ENCODE data around the gene FBXL12.
"Not testable (repeated sequence)": the region's sequence is repeated elsewhere in the genome, so short reads cannot be mapped to it uniquely, and the experiment has no call there.

Gene FBXL12

DNA sequence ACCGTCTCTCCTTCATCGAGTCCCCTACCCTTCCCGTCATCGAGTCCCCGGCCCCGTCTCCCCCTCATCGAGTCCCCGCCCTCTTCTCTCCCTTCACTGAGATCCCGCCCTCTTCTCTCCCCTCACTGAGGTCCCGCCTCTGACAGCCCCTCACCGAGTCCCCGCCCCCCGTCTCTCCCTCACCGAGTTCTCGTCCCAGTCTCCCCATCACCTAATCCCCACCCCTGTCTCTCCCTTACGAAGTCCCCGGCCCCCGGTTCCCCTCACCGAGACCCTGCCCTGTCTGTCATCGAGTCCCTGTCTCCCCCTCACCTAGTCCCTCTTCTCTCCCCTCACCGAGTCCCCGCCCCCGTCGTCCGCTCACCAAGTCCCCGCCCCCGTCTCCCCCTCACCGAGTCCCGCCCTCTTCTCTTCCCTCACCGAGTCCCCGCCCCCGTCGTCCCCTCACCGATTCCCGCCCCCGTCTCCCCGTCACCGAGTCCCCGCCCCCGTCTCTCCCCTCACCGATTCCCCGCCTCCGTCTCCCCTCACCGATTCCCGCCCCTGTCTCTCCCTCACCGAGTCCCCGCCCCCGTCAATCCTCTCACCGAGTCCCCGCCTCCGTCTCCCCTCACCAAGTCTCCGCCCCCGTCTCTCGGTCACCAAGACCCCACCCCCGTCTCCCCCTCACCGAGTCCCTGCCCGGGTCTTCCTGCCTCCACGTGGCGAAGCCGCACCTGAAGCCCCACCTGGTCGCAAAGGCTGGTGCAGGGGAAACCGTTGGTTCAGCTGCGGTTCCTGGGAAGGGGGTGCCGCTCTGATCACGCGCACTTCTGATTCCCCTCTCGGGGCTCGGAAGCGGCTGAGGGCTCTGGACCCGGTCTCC is 26.4 kb downstream of the FBXL12 start:
- DNase-seq (ENCODE audit: low read depth) = peak; percentile 91

DNA sequence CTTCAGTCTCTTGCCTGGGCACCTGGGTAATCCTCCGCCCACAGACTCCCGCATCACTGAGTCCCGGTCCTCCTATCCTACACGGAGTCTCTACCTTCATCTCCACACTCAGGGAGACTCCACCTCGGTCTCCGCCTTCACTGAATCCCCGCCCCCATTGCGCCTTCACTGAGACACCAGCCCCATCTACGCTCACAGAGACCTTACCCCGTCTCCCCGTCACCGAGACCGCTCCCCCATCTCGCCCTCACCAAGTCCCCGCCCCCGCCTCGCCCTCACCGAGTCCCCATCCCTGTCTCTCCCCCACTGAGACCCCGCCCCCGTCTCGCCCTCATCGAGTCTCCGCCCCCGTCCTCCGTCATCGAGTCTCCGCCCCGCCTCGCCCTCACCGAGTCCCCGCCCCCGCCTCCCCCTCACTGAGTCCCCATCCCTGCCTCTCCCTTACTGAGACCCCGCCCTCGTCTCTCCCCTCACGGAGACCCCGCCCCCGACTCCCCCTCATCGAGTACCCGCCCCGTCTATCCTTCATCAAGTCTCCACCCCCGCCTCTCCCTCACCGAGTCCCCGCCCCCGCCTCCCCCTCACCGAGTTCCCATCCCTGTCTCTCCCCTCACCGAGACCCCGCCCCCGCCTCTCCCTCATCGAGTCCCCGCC is 27.2 kb downstream of the FBXL12 start:
- DNase-seq (ENCODE audit: low read depth) = peak; percentile 98

DNA sequence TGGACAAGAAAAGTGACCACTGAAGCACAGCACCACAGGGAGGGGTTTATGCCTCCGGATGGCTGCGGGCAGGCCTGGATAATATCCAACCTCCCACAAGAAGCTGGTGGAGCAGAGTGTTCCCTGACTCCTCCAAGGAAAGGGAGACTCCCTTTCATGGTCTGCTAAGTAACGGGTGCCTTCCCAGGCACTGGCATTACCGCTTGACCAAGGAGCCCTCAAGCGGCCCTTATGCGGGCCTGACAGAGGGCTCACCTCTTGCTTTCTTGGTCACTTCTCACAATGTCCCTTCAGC is 27.9 kb downstream of the FBXL12 start:
- not testable (repeated sequence) for DNase-seq (ENCODE audit: low read depth)

DNA sequence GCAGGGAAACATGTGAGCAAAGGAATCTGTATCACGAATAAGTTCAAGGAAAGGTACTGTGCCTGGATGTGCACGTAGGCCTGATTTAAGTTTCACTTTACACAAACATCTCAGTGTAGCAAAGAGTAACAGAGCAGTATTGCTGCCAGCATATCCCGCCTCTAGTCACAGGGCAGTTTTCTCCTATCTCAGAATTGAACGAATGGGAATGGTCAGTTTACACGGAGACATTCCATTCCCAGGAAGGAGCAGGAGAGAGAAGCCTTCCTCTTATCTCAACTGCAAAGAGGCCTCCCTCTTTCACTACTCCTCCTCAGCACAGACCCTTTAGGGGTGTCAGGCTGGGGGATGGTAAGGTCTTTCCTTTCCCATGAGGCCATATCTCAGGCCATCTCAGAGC is 29.3 kb downstream of the FBXL12 start:
- not testable (repeated sequence) for DNase-seq (ENCODE audit: low read depth)

DNA sequence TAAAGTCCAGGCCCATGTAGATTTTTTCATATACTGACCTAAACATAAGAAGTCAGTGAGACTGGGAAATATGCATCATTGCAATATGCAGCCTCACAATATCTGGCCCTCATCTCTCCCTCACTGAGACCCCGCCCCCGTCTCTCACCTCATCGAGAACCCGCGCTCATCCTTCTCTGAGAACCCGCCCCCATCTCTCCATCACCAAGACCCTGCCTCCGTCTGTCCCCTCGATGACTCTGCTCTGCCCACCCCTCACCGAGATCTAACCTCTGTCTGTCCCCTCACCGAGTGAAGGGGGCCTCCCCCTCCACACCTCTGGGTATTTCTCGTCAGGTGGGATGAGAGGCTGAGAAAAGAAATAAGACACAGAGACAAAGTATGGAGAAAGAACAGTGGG is 29.8 kb downstream of the FBXL12 start:
- no peak for DNase-seq (ENCODE audit: low read depth)

DNA sequence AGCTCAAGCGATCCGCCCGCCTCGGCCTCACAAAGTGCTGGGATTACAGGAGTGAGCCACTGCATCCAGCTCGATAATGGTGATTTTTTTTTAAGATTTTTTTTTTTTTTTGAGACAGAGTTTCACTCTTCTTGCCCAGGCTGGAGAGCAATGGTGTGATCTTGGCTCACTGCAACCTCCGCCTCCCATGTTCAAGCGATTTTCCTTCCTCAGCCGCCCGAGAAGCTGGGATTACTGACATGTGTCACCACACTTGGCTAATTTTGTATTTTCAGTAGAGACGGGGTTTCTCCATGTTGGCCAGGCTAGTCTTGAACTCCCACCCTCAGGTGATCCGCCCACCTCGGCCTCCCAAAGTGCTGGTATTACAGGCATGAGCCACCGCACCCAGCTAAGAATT is 30.3 kb downstream of the FBXL12 start:
- DNase-seq (ENCODE audit: low read depth) = not testable (repeated sequence)

DNA sequence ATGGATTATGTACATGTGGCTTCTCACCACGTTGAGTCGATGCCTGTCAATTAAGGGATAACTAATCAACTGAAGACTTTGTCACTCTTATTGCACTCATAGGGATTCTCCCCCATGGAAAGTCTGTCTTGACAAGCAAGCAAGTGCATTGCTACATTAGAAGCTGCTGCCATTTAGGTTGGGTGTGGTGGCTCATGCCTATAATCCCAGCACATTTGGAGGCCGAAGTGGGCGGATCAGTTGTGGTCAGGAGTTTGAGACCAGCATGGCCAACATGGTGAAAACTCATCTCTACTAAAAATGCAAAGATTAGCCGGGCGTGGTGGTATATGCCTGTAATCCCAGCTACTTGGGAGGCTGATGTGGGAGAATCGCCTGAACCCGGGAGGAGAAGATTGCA is 32.1 kb downstream of the FBXL12 start:
- no peak for DNase-seq (ENCODE audit: low read depth)

DNA sequence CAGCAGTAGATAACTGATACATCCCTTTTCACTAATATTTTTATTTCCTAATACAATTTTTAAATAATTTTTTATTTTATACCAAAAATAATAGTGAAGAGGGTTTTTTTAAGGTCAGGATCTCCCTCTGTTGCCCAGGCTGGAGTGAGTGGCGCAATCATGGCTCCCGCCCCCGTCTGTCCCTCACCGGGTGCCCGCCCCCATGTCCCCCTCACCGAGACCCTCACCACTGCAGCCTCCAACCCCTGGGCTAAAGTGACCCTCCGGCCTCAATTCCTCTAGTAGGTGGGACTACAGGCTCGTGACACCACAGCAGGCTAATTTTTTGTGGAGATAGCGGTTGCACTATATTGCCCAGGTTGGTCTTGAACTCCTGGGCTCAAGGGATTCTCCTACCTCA is 32.5 kb downstream of the FBXL12 start:
- no peak for DNase-seq (ENCODE audit: low read depth)

DNA sequence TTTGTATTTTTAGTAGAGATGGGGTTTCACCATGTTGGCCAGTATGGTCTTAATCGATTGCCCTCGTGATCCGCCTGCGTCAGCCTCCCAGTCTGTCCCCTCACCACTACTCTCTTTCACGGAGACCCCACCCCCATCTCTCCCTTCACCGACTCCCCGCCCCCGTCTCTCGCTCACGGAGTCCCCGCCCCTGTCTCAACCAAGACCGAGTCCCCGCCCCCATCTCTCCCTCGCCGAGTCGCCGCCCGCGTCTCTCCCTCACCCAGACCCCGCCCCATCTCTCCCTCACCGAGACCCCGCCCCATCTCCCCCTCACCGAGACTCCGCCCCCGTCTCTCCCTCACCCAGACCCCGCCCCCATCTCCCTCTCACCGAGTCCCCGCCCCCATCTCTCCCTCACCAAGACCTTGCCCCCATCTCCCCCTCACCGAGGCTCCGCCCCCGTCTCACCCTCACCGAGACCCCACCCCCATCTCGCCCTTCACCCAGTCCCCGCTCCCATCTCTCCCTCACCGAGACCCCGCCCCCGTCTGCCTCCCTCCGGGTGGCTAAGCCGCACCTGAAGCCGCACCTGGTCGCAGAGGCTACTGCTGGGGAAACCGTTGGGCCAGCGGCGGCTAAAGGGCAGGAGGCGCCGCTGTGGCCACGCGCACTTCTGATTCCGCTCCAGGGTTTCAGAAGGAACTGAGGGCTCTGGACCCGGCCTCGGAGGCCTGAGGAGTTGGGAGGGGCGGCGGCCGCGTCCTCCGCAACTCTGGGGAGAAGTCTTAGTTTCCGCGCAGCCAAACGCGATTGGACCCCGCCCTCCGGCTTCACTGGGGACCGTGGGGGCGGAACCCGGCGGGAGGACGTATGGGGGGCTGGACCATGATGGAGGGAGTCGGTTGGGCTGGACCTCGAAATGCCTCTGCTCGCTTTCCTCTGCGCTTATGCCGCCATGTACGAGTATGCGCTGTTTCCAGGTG is 33.2 kb downstream of the FBXL12 start:
- peak; percentile 97 for DNase-seq (ENCODE audit: low read depth)

DNA sequence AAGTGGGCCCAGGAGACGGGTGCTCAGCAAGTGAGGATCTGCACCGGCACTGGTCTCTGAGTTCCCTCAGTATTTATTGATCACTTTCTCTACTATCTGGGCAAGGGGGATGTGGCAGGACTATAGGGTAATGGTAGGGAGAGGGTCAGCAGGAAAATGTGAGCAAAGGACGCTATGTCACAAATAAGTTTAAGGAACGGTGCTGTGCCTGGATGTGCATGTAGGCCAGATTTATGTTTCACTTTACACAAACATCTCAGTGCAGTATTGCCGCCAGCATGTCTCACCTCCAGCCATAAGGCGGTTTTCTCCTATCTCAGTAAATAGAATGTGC is 34.7 kb downstream of the FBXL12 start:
- DNase-seq (ENCODE audit: low read depth) = not testable (repeated sequence)

DNA sequence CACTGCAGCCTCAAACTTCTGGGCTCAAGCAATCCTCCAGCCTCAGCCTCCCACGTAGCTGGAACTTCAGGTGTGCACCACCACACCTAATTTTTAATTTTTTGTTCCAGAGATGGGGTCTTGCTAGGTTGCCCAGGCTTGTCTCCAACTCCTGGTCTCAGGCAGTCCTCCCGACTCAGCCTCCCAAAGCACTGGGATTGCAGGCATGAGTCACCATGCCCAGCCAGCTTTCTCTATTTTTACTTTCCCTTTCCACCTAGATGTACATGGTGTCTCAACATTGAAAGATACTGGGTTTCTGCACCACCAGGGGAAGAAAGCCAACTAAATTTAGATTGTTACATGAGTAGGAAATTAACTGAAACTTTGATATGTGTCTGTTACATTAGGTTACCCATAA is 36.5 kb downstream of the FBXL12 start:
- no peak for DNase-seq (ENCODE audit: low read depth)

DNA sequence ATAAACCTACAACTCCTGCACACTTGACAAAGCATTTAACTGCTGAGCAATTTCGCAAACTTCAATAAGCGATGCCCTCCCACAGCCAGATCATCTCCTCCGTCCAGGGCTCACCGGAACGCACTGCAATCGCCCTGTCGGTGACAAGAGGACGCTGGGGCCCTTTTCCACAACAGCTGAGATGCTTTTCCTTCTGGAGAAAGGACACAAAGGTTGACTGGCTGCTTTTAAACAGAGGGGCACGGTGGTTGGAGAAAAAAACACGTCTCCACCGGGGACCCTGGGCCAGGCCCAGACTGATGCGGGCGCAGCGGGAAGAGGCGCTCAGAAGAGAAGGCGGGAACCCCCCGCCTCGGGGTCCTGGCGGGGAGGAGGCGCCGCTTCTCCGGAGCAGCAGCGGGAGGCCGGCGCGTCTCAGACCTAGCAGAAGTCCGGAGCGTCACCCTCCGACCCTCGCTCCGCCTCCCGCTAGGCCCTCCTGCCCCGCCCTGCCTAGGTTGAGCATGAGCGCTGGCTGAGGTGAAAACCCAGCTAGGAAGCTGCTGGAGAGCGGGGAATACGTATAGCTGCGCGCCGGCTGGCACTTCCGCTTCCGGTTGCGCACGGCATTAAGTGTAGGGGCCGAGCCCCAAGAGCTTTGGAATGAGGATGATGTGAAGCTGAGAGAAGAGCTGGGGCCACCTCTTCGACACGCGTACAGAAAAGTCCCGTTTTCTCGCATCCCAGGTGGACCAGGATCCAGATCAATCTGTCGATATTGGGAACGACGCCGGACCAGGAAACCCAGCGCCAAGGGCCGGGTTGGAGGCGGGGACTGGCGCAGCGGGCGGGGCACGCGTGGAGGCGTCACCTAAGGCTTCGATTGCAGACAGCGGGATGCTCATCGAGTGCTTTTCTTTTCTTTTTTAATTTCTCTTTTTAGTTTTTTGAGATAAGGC is 50.4 kb downstream of the FBXL12 start, which contains the start of gene ZNF846:
TSS of gene ZNF846 (minus strand) at position 564 of the 938 bp plus-strand sequence. CDS start 3,788 bp downstream, outside the sequence.
- peak; percentile 85 for DNase-seq (ENCODE audit: low read depth)

Measured in T follicular helper cell (primary cell).